ENCODE data around the gene ZBTB39. TPM values are rescaled to one million over a fixed set of nuclear protein-coding genes. Genes with fewer than 3 reads are reported as not detected.

The ZBTB39 gene
- total RNA-seq, 1 experiment from 2014 or later: 31.2 TPM

- Histone ChIP-seq H2BK120ac (ENCODE audit: low read depth, low read length, poor library complexity, severe bottlenecking) (no peak within 1 kb of the TSS), H2AK5ac (ENCODE audit: insufficient read length, low read length) (no peak within 1 kb of the TSS), H2BK15ac (ENCODE audit: low read depth, low read length) (no peak within 1 kb of the TSS), H3T11ph (ENCODE audit: low read length) (no peak within 1 kb of the TSS), H4K91ac (ENCODE audit: insufficient read length, low read depth, low read length) (no peak within 1 kb of the TSS), H3K18ac (ENCODE audit: insufficient read length, low read depth, low read length) (peak within 1 kb of the TSS; percentile 62), H3K79me1 (ENCODE audit: insufficient read depth, low read depth, low read length, poor library complexity, severe bottlenecking) (no peaks in the 10 kb centered on the region), H3K4me2 (ENCODE audit: insufficient read depth, insufficient read length, low read length) (peak within 1 kb of the TSS; percentile 10), H3K27ac (ENCODE audit: insufficient read length, low read depth, low read length) (no peak within 1 kb of the TSS), H3K4me1 (ENCODE audit: insufficient read depth, low read length) (peaks cover 4% of the 10 kb centered on the region; the same call in 1 of the 2 replicates), H3K4ac (ENCODE audit: low read depth, low read length) (no peak within 1 kb of the TSS), H2BK20ac (ENCODE audit: low read depth, low read length, poor library complexity, severe bottlenecking) (no peak within 1 kb of the TSS), H3K79me2 (ENCODE audit: insufficient read depth, low read length) (no peaks in the 10 kb centered on the region), H3K23me2 (ENCODE audit: insufficient read length, low read depth, low read length, poor library complexity, severe bottlenecking) (no peaks in the 10 kb centered on the region), H4K5ac (ENCODE audit: insufficient read length, low read depth, low read length) (no peak within 1 kb of the TSS), H2AFZ (ENCODE audit: low read length) (no peak within 1 kb of the TSS), H3K9me3 (ENCODE audit: control insufficient read depth, low read depth, low read length) (no peaks in the 10 kb centered on the region), H4K20me1 (ENCODE audit: control insufficient read depth, insufficient read depth, insufficient read length) (no peaks in the 10 kb centered on the region), H4K8ac (replicated peaks; ENCODE audit: insufficient read length, low read depth, low read length) (no peak within 1 kb of the TSS), H3K23ac (ENCODE audit: insufficient read length, low read depth, low read length) (no peak within 1 kb of the TSS), H3K27me3 (ENCODE audit: insufficient read depth, low read length) (no peaks in the 10 kb centered on the region; the same call in 1 of the 2 replicates), H3K56ac (ENCODE audit: insufficient read length, low read depth, low read length) (no peak within 1 kb of the TSS), H2BK5ac (ENCODE audit: insufficient read length, low read length) (no peak within 1 kb of the TSS), H2BK12ac (ENCODE audit: insufficient read length, low read depth, low read length) (peak within 1 kb of the TSS; percentile 17), H3K9ac (ENCODE audit: extremely low read depth, insufficient read length, low read length) (no peak within 1 kb of the TSS), H3K14ac (ENCODE audit: insufficient read depth, low read length) (peak within 1 kb of the TSS; percentile 88; the same call in 1 of the 2 replicates)
- Mint-ChIP-seq H3K4me1 (peaks cover 24 to 59% of the 10 kb centered on the region in 2 experiments), H3K4me3 (peak within 1 kb of the TSS; percentile 21 to 76; a peak in 4 of 5 replicates), H3K27ac (peak within 1 kb of the TSS in 1 of 3 experiments; percentile 68; a peak in 1 of 7 replicates), H3K9me3 (no peaks in the 10 kb centered on the region), H3K36me3 (ENCODE audit: insufficient read depth in 1 of 3, low read depth in 3 of 3) (peaks cover 0 to 2% (median 0%) of the 10 kb centered on the region in 3 experiments; a peak in 2 of 7 replicates), H3K27me3 (ENCODE audit: low read depth) (peaks cover 6% of the 10 kb centered on the region)
- peak; percentile 85 for DNase-seq
- no peak for TF ChIP-seq CTCF (conservative IDR thresholded peaks at IDR 0.05)
- WGBS (ENCODE audit: extremely low coverage, insufficient read length, low lambda C conversion rate): no CpG with 5 or more reads among the region's 6 CpGs
These were observed 10.0 kb upstream of the ZBTB39 start, which contains the start of gene TAC3 for GRCh38 chr12:57016348-57016747. TAC3 (minus strand) TSS chr12:57016529; CDS start chr12:57015797, 732 bp downstream.
